Subcutaneous preadipocyte (primary cell): Measurements from ENCODE around the gene LIPI. TPM values are rescaled to one million over a fixed set of nuclear protein-coding genes. Genes with fewer than 3 reads are reported as not detected.

Experiments used
- small RNA-seq: library from RNA; depleted of rRNA; stranded (forward); fragments of <200 nt; gene quantifications from one replicate; pipeline ENCODE3, GENCODE V24; 2012
- total RNA-seq: library from RNA; depleted of rRNA; stranded (reverse); fragments of >200 nt; gene quantifications from 2 replicates; pipeline ENCODE4 v1.2.3, GENCODE V29; 2012

LIPI gene
- total RNA-seq: not detected in 2 replicates

GRCh38 chr21:14210738-14211137 is at the start of gene LIPI:
LIPI (minus strand) TSS chr21:14210955; CDS start chr21:14210845, 110 bp downstream.

GRCh38 chr21:14215971-14216641 is 5.4 kb upstream of the LIPI start, which contains the start of gene RBM11:
RBM11 (plus strand) TSS chr21:14216157; CDS start chr21:14216187, 30 bp downstream.

Small RNAs within 50 kb of the gene (small RNA-seq; reads per million reads assigned to genes)
- gene RF01518: not detected
- not detected for gene RNA5SP488

Other genes with a start within 250 kb of the LIPI start
- not detected in 2 replicates for gene RBM11, start 5.2 kb upstream of the LIPI start, total RNA-seq
- gene HSPA13, start 172.2 kb upstream of the LIPI start, total RNA-seq: 30.9 and 41.1 TPM in 2 replicates